T1000 (cell line): ENCODE measurements around the gene GATD1.
"Not testable (repeated sequence)": the region's sequence is repeated elsewhere in the genome, so short reads cannot be mapped to it uniquely, and the experiment has no call there.

Source experiments
- DNase-seq: peaks from one replicate; lab custom pipeline; 2025; ENCODE audit warnings: mixed read lengths; lab: John Stamatoyannopoulos, UW

Gene GATD1

GRCh38 chr11:763073-763463 lies 14.2 kb downstream of the GATD1 start:
- no peak for DNase-seq

- peak; percentile 36 for DNase-seq
These were observed 14.7 kb downstream of the GATD1 start for GRCh38 chr11:762421-763072.

GRCh38 chr11:761526-762108 lies 15.7 kb downstream of the GATD1 start:
- no peak for DNase-seq

- no peak for DNase-seq
These were observed 17.1 kb downstream of the GATD1 start for GRCh38 chr11:760236-760635.

GRCh38 chr11:749731-750130 lies 27.6 kb downstream of the GATD1 start:
- no peak for DNase-seq

- no peak for DNase-seq
These were observed 29.3 kb downstream of the GATD1 start for GRCh38 chr11:748007-748359.

- peak; percentile 77 for DNase-seq
These were observed 29.9 kb downstream of the GATD1 start, which contains the start of gene TALDO1 for GRCh38 chr11:747158-748006. TALDO1 (plus strand) TSS chr11:747464; CDS start chr11:747482, 18 bp downstream.

- DNase-seq = no peak
These were observed 30.8 kb downstream of the GATD1 start for GRCh38 chr11:746289-747157.

- no peak for DNase-seq
These were observed 31.9 kb downstream of the GATD1 start for GRCh38 chr11:745428-745827.

GRCh38 chr11:742571-743201 lies 34.6 kb downstream of the GATD1 start:
- DNase-seq = no peak

- no peak for DNase-seq
These were observed 35.1 kb downstream of the GATD1 start for GRCh38 chr11:742156-742546.

- not testable (repeated sequence) for DNase-seq
These were observed 39.4 kb downstream of the GATD1 start for GRCh38 chr11:737899-738298.

GRCh38 chr11:737366-737765 lies 39.9 kb downstream of the GATD1 start:
- no peak for DNase-seq

- not testable (repeated sequence) for DNase-seq
These were observed 42.7 kb downstream of the GATD1 start for GRCh38 chr11:734541-734940.

GRCh38 chr11:733072-733471 lies 44.2 kb downstream of the GATD1 start:
- DNase-seq = no peak

GRCh38 chr11:729492-730074 lies 47.7 kb downstream of the GATD1 start:
- DNase-seq = no peak

- no peak for DNase-seq
These were observed 48.3 kb downstream of the GATD1 start for GRCh38 chr11:728901-729491.

GRCh38 chr11:727859-728748 lies 49.2 kb downstream of the GATD1 start:
- DNase-seq = peak; percentile 88

GRCh38 chr11:727281-727701 lies 50.0 kb downstream of the GATD1 start:
- DNase-seq = no peak
